Neural progenitor cell (in vitro differentiated cells): ENCODE results near the gene RNLS.

Source experiments
- CTCF ChIP-seq: fragments of 200-600 bp; sonication (generic); IDR thresholded peaks from 2 replicates; pipeline ENCODE4 v1.5.1; 2017; ENCODE audit warnings: antibody characterized with exemption, mild to moderate bottlenecking
- EZH2 ChIP-seq: fragments of 200-600 bp; sonication (generic); IDR thresholded peaks from 2 replicates; pipeline ENCODE4 v1.6.1; 2017; ENCODE audit warnings: antibody characterized with exemption, mild to moderate bottlenecking, moderate library complexity
- EZH2phosphoT487 ChIP-seq: fragments of 200-600 bp; sonication (generic); IDR thresholded peaks from 2 replicates; pipeline ENCODE4 v1.6.1; 2017; ENCODE audit warnings: antibody characterized with exemption

- TF ChIP-seq CTCF = no peak
- no peak for TF ChIP-seq EZH2
- no peak for TF ChIP-seq EZH2phosphoT487
Observed at GRCh38 chr10:88557256-88557655, 25.9 kb downstream of the RNLS start.
